Gastrocnemius medialis (tissue), 4 donors: ENCODE measurements around the gene BCL7A. TPM values are rescaled to one million over a fixed set of nuclear protein-coding genes. Genes with fewer than 3 reads are reported as not detected.

ENCODE experiments used
- ATAC-seq, 2 donors: fragments of 150-250 bp; one replicate each; pipeline ENCODE4 v1.9.1; 2016
- DNase-seq, 2 donors: peaks; one replicate each; pipeline ENCODE4 v3.0.0-alpha.2; 2019
- H3K27ac ChIP-seq, 4 donors: fragments of 200-600 bp; sonication (generic); 1 replicate in 1 of 4; 2 replicates in 3 of 4; pipeline ENCODE4 v1.5.1; 2016 to 2018; ENCODE audit warnings: mild to moderate bottlenecking in 2 of 4, moderate library complexity in 1 of 4
- H3K27me3 ChIP-seq, 3 donors: fragments of 200-600 bp; sonication (generic) in 2 of 3; 1 replicate in 1 of 3; 2 replicates in 2 of 3; pipeline versions ENCODE4 v1.5.1 to v1.6.0; 2016 to 2019; ENCODE audit warnings: mild to moderate bottlenecking in 1 of 3, moderate library complexity in 1 of 3
- H3K36me3 ChIP-seq, 2 donors: fragments of 200-600 bp; sonication (generic) in 1 of 2; one replicate each; pipeline ENCODE4 v1.5.1; 2017 to 2018
- H3K4me1 ChIP-seq, 2 donors: fragments of 200-600 bp; sonication (generic) in 1 of 2; one replicate each; pipeline ENCODE4 v1.5.1; 2016 to 2017; ENCODE audit warnings: mild to moderate bottlenecking in 2 of 2
- H3K4me3 ChIP-seq, 4 donors: fragments of 200-600 bp; sonication (generic) in 3 of 4; 1 replicate in 1 of 4; 2 replicates in 3 of 4; pipeline ENCODE4 v1.5.1; 2016 to 2019; ENCODE audit warnings: mild to moderate bottlenecking in 2 of 4
- H3K9me3 ChIP-seq, 3 donors: fragments of 200-600 bp; sonication (generic) in 2 of 3; 1 replicate in 1 of 3; 2 replicates in 2 of 3; pipeline ENCODE4 v1.5.1; 2016 to 2019
- CTCF ChIP-seq, 5 experiments: fragments of 450-650 bp in 3 of 5; fragments of 200-600 bp in 2 of 5; sonication (generic) in 2 of 5; IDR thresholded peaks in 4 of 5; conservative IDR thresholded peaks in 1 of 5; 1 replicate in 4 of 5; 2 replicates in 1 of 5; pipeline ENCODE4 v1.5.1; 2016 to 2019; ENCODE audit warnings: antibody characterized with exemption in 5 of 5, mild to moderate bottlenecking in 3 of 5, moderate library complexity in 3 of 5
- POLR2A ChIP-seq, 2 donors: fragments of 450-650 bp; IDR thresholded peaks; one replicate each; pipeline ENCODE4 v1.6.1; 2017; ENCODE audit warnings: antibody characterized with exemption in 2 of 2, mild to moderate bottlenecking in 2 of 2, moderate library complexity in 2 of 2
- in situ Hi-C, 4 donors: fragments of 200-750 bp; cut with MboI; loops; one replicate each; pipeline versions ENCODE4 v1.15.0 to v1.8.0; 2017; ENCODE audit warnings: low sequenced_read_pairs in 4 of 4
- intact Hi-C: fragments of 100-400 bp; cut with DNase I; formaldehyde crosslinking; loops from one replicate; pipeline ENCODE4 v1.15.1; 2023; ENCODE audit warnings: low total_unique reads
- total RNA-seq, 4 donors: library from RNA; depleted of rRNA; stranded (reverse); fragments of >200 nt; gene quantifications; one replicate each; pipeline versions ENCODE4 v1.1.0 to v1.2.3, GENCODE V29; 2016

BCL7A gene
- total RNA-seq, 4 donors from 2014 or later: 9.8 to 23.5 (median 13.7) TPM

GRCh38 chr12:122106843-122107242 lies 85.2 kb downstream of the BCL7A start:
- peak overlapping the region; percentile 82 to 97 (median 94) for H3K27ac ChIP-seq
- peak; percentile 51 to 79 for DNase-seq
- peaks cover 78 to 80% of the 10 kb centered on the region in 2 donors for H3K4me1 ChIP-seq

GRCh38 chr12:122107261-122107660 lies 85.6 kb downstream of the BCL7A start:
- intact Hi-C loops: no loop called here
- Histone ChIP-seq H3K27me3 (no peaks in the 10 kb centered on the region), H3K4me3 (no peak overlapping the region), H3K36me3 (no peaks in the 10 kb centered on the region), H3K4me1 (peaks cover 78 to 80% of the 10 kb centered on the region in 2 donors), H3K9me3 (no peaks in the 10 kb centered on the region), H3K27ac (peak overlapping the region; percentile 82 to 97 (median 94))
- TF ChIP-seq CTCF (IDR thresholded peaks at IDR 0.05 in 4 of 5, conservative IDR thresholded peaks at IDR 0.05 in 1 of 5) (no peak), POLR2A (IDR thresholded peaks at IDR 0.05) (no peak)
- in situ Hi-C loops: no loop called here
- peak; percentile 16 to 17 for ATAC-seq
- DNase-seq: no peak

More at GRCh38 chr12:122106843-122107242, 85.2 kb downstream of the BCL7A start:
- TF ChIP-seq POLR2A (IDR thresholded peaks at IDR 0.05) (peak; percentile 28), CTCF (IDR thresholded peaks at IDR 0.05 in 4 of 5, conservative IDR thresholded peaks at IDR 0.05 in 1 of 5) (no peak)
- no peaks in the 10 kb centered on the region for H3K27me3 ChIP-seq
- no peaks in the 10 kb centered on the region for H3K9me3 ChIP-seq
- in situ Hi-C loops (no loop called here), intact Hi-C loops (no loop called here)
- H3K4me3 ChIP-seq: no peak overlapping the region
- ATAC-seq: peak; percentile 39 to 42
- H3K36me3 ChIP-seq: no peaks in the 10 kb centered on the region

- H3K4me3 ChIP-seq: no peak overlapping the region
- DNase-seq (peak; percentile 13 to 54), ATAC-seq (peak; percentile 82 to 91)
- H3K27me3 ChIP-seq: no peaks in the 10 kb centered on the region
- peaks cover 66 to 73% of the 10 kb centered on the region in 2 donors for H3K4me1 ChIP-seq
- intact Hi-C loops (loop anchor here (2.0 kb wide), 1 partner anchor 32 kb away; the partner anchor contains the start of gene MLXIP), in situ Hi-C loops (no loop called here)
- TF ChIP-seq POLR2A (IDR thresholded peaks at IDR 0.05): peak in 1 of 2 donors; percentile 27
- no peak for TF ChIP-seq CTCF (IDR thresholded peaks at IDR 0.05 in 4 of 5, conservative IDR thresholded peaks at IDR 0.05 in 1 of 5)
- H3K36me3 ChIP-seq: no peaks in the 10 kb centered on the region
- H3K27ac ChIP-seq: peak overlapping the region; percentile 82 to 97 (median 94)
- H3K9me3 ChIP-seq: no peaks in the 10 kb centered on the region
Observed at GRCh38 chr12:122111089-122111641, 89.5 kb downstream of the BCL7A start.

Other genes with a start within 250 kb of the BCL7A start
- 1 to 10 TPM; 2.9 to 6.8 (median 4.1) TPM for gene RHOF, start 228.2 kb upstream of the BCL7A start, total RNA-seq
- 1 to 10 TPM; 2.2 to 9.3 (median 6.2) TPM for gene SETD1B, start 217.9 kb upstream of the BCL7A start, total RNA-seq
- 1 to 10 TPM in 3 of 4 donors, not detected in 1; 2.0 to 5.0 (median 2.0) TPM for gene HPD, start 163.0 kb upstream of the BCL7A start, total RNA-seq
- gene PSMD9, start 133.1 kb upstream of the BCL7A start, total RNA-seq: 10 to 100 TPM; 16.5 to 84.9 (median 47.0) TPM
- gene CFAP251, start 103.3 kb upstream of the BCL7A start, total RNA-seq: 1 to 10 TPM in 1 of 4 donors, under 1 TPM in 3; 0.49 to 4.9 (median 0.61) TPM
- gene MLXIP, start 56.9 kb downstream of the BCL7A start, total RNA-seq: 10 to 100 TPM; 36.6 to 89.4 (median 79.7) TPM
- not detected for gene IL31, start 152.3 kb downstream of the BCL7A start, total RNA-seq
- not detected for gene LRRC43, start 161.2 kb downstream of the BCL7A start, total RNA-seq
- not detected for gene B3GNT4, start 181.8 kb downstream of the BCL7A start, total RNA-seq
- gene DIABLO, start 204.2 kb downstream of the BCL7A start, total RNA-seq: 10 to 100 TPM; 32.8 to 63.8 (median 44.5) TPM
- 10 to 100 TPM; 16.1 to 27.1 (median 20.5) TPM for gene VPS33A, start 244.6 kb downstream of the BCL7A start, total RNA-seq